ENCODE measurements around the gene PLD1. TPM values are rescaled to one million over a fixed set of nuclear protein-coding genes. Genes with fewer than 3 reads are reported as not detected.

The PLD1 gene
- total RNA-seq, 2 donors from 2014 or later, result 51.3 to 95.2 TPM

GRCh38 chr3:171799501-171799900 lies 10.8 kb downstream of the PLD1 start:
- no peak for TF ChIP-seq CTCF (IDR thresholded peaks at IDR 0.05)
- H3K4me3 ChIP-seq, result no peak overlapping the region
- peaks cover 18 to 40% of the 10 kb centered on the region in 2 donors for H3K4me1 ChIP-seq (ENCODE audit: control insufficient read depth in 1 of 2, low read depth in 2 of 2)
- DNase-seq (ENCODE audit: low spot score), result no peak
- H3K36me3 ChIP-seq, result no peaks in the 10 kb centered on the region
- H3K27ac ChIP-seq, result no peak overlapping the region
- ATAC-seq (ENCODE audit: insufficient number of reproducible peaks, low FRiP score, low read depth), result no peak
- H3K27me3 ChIP-seq (replicated peaks; ENCODE audit: insufficient read depth), result no peaks in the 10 kb centered on the region
- no peaks in the 10 kb centered on the region for H3K9me3 ChIP-seq

GRCh38 chr3:171797873-171798272 lies 12.4 kb downstream of the PLD1 start:
- H3K4me1 ChIP-seq (ENCODE audit: control insufficient read depth in 1 of 2, low read depth in 2 of 2), result peaks cover 16 to 33% of the 10 kb centered on the region in 2 donors
- H3K4me3 ChIP-seq, result no peak overlapping the region
- ATAC-seq (ENCODE audit: insufficient number of reproducible peaks, low FRiP score, low read depth) (no peak), DNase-seq (ENCODE audit: low spot score) (no peak)
- H3K9me3 ChIP-seq, result no peaks in the 10 kb centered on the region
- no peaks in the 10 kb centered on the region for H3K27me3 ChIP-seq (replicated peaks; ENCODE audit: insufficient read depth)
- no peaks in the 10 kb centered on the region for H3K36me3 ChIP-seq
- TF ChIP-seq CTCF (IDR thresholded peaks at IDR 0.05), result no peak
- no peak overlapping the region for H3K27ac ChIP-seq

- Histone ChIP-seq H3K4me3 (no peak overlapping the region), H3K36me3 (no peaks in the 10 kb centered on the region), H3K27ac (no peak overlapping the region), H3K4me1 (ENCODE audit: control insufficient read depth in 1 of 2, low read depth in 2 of 2) (peaks cover 13 to 28% of the 10 kb centered on the region in 2 donors), H3K27me3 (replicated peaks; ENCODE audit: insufficient read depth) (no peaks in the 10 kb centered on the region), H3K9me3 (no peaks in the 10 kb centered on the region)
- DNase-seq (ENCODE audit: low spot score), result no peak
- TF ChIP-seq CTCF (IDR thresholded peaks at IDR 0.05), result no peak
- ATAC-seq (ENCODE audit: insufficient number of reproducible peaks, low FRiP score, low read depth), result no peak
These were observed 13.0 kb downstream of the PLD1 start for GRCh38 chr3:171797265-171797679.

- DNase-seq (ENCODE audit: low spot score) (no peak), ATAC-seq (ENCODE audit: insufficient number of reproducible peaks, low FRiP score, low read depth) (no peak)
- H3K27ac ChIP-seq, result no peak overlapping the region
- no peaks in the 10 kb centered on the region for H3K27me3 ChIP-seq (replicated peaks; ENCODE audit: insufficient read depth)
- no peaks in the 10 kb centered on the region for H3K36me3 ChIP-seq
- no peaks in the 10 kb centered on the region for H3K9me3 ChIP-seq
- no peak for TF ChIP-seq CTCF (IDR thresholded peaks at IDR 0.05)
- H3K4me1 ChIP-seq (ENCODE audit: control insufficient read depth in 1 of 2, low read depth in 2 of 2), result peaks cover 8 to 22% of the 10 kb centered on the region in 2 donors
- no peak overlapping the region for H3K4me3 ChIP-seq
These were observed 13.5 kb downstream of the PLD1 start for GRCh38 chr3:171796625-171797264.

- DNase-seq (ENCODE audit: low spot score) (no peak), ATAC-seq (ENCODE audit: insufficient number of reproducible peaks, low FRiP score, low read depth) (no peak)
- Histone ChIP-seq H3K4me1 (ENCODE audit: control insufficient read depth in 1 of 2, low read depth in 2 of 2) (peaks cover 0 to 5% of the 10 kb centered on the region in 2 donors), H3K9me3 (no peaks in the 10 kb centered on the region), H3K4me3 (no peak overlapping the region), H3K27me3 (replicated peaks; ENCODE audit: insufficient read depth) (no peaks in the 10 kb centered on the region), H3K36me3 (no peaks in the 10 kb centered on the region), H3K27ac (no peak overlapping the region)
- TF ChIP-seq CTCF (IDR thresholded peaks at IDR 0.05), result no peak
These were observed 17.8 kb downstream of the PLD1 start for GRCh38 chr3:171792531-171792930.

All from thoracic aorta (tissue), 2 donors.